Stimulated activated memory B cell treated with anti-CD40 and anti-IgM and Interleukin-4, amounts not matched to agents 10 μg/mL and 1 μg/mL and 100 μg/mL, for 72 hours (primary cell): ENCODE measurements around the gene KRTAP19-1.

Experiments
- ATAC-seq: fragments of 150-1000 bp; cut with Tn5 transposase; 2 replicates; pipeline ENCODE4 v1.10.0; 2021
- H3K27ac Mint-ChIP-seq: one replicate; pipeline ENCODE4 v1.8.0; 2022; ENCODE audit warnings: mild to moderate bottlenecking, mixed read lengths
- H3K27me3 Mint-ChIP-seq: one replicate; pipeline ENCODE4 v1.8.0; 2022; ENCODE audit warnings: mixed read lengths
- H3K36me3 Mint-ChIP-seq: one replicate; pipeline ENCODE4 v1.8.0; 2022; ENCODE audit warnings: mixed read lengths
- H3K4me1 Mint-ChIP-seq: one replicate; pipeline ENCODE4 v1.8.0; 2022; ENCODE audit warnings: mixed read lengths
- H3K4me3 Mint-ChIP-seq: one replicate; pipeline ENCODE4 v1.8.0; 2022; ENCODE audit warnings: mild to moderate bottlenecking, moderate library complexity, mixed read lengths
- H3K9me3 Mint-ChIP-seq: one replicate; pipeline ENCODE4 v1.8.0; 2022; ENCODE audit warnings: mixed read lengths

KRTAP19-1 gene

DNA sequence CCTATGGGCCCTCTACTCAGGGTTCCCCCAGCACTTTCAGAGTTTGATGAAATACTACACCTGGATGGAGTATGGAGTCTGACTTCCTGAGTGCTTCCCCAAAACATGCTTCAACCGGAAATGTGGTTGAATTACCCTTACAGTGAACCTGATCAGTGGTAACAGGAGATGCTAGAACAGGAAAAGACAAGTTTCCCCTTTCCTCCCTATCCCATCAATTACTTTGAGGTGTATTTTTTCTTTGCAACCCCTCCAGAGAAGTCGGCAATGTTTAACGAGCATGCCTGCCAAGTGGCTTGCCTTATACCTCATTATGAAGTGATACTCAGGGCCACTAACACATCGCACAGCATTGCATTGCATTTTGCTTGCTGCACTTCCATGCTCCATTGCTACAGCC, 33.1 kb downstream of the KRTAP19-1 start:
- H3K27me3 Mint-ChIP-seq, result no peaks in the 10 kb centered on the region
- ATAC-seq, result no peak
- H3K36me3 Mint-ChIP-seq, result no peaks in the 10 kb centered on the region
- H3K9me3 Mint-ChIP-seq, result no peaks in the 10 kb centered on the region
- H3K4me1 Mint-ChIP-seq, result no peaks in the 10 kb centered on the region
- H3K4me3 Mint-ChIP-seq, result no peak overlapping the region
- H3K27ac Mint-ChIP-seq, result no peak overlapping the region

DNA sequence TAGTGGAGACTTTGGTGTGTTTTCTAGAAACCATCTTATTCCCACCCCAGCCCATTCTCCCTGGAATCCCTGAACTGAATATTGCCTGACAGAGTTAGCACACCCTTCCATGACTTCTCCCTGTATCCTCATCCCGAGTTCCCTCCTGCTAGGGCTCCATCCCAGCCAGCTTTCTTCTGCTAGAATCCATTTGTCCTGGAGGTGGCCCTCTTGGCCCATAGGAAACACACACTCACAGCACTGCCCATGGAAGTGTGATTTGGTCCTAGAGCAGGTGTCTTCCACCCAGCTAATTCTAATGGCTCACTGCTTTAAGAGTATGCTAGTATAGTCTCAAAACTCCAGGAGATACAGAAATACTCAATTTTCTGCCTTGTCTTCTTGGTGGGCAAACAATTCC, 36.0 kb downstream of the KRTAP19-1 start:
- ATAC-seq, result no peak
- H3K27ac Mint-ChIP-seq, result no peak overlapping the region
- H3K27me3 Mint-ChIP-seq, result no peaks in the 10 kb centered on the region
- H3K4me1 Mint-ChIP-seq, result no peaks in the 10 kb centered on the region
- no peak overlapping the region for H3K4me3 Mint-ChIP-seq
- no peaks in the 10 kb centered on the region for H3K9me3 Mint-ChIP-seq
- H3K36me3 Mint-ChIP-seq, result no peaks in the 10 kb centered on the region

DNA sequence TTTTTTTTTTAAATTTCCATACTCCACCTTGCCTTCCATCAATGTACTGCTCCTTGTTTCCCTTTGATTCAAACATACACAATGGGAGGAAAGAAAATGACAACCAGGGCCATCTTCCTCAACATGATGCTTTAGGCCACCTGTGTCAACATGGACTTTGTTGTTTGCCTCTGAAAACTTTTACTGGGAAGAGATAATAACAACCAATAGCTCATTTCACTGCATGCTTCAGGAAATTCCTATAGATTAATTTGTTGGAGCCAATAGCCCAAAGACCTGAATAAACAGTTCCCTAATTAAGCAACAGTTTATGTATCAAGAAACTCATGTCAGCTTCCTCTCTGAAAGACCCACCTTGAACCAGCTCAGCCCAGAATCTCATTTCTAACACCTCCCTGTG, 36.9 kb downstream of the KRTAP19-1 start:
- no peaks in the 10 kb centered on the region for H3K27me3 Mint-ChIP-seq
- H3K36me3 Mint-ChIP-seq, result no peaks in the 10 kb centered on the region
- no peaks in the 10 kb centered on the region for H3K9me3 Mint-ChIP-seq

DNA sequence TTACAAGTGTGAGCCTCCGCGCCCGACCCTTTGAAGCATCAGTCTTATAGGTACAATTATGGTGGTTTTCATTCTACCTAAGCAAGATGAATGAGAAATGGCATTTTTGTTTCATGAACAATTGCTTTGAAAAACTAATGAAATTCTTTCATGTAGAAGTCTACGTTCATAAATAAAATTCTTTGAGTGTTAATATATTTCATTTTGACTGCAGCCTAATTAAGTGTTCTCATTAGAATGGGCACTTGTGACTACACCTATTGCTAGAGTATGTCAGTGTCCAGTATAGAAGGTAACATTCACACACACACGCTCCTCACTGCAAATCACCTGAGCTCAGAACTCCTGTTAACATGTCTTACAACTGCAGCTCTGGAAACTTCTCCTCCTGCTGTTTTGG, 40.2 kb downstream of the KRTAP19-1 start, which contains the start of gene KRTAP15-1:
TSS of gene KRTAP15-1 (plus strand) at position 301 of the 400 bp plus-strand sequence. CDS start at position 354, 53 bp downstream.
- H3K4me1 Mint-ChIP-seq, result no peaks in the 10 kb centered on the region
- no peak for ATAC-seq
- no peak within 1 kb of the TSS for H3K27ac Mint-ChIP-seq
- H3K4me3 Mint-ChIP-seq, result no peak within 1 kb of the TSS
- no peaks in the 10 kb centered on the region for H3K27me3 Mint-ChIP-seq
- H3K9me3 Mint-ChIP-seq, result peaks cover 3% of the 10 kb centered on the region
- H3K36me3 Mint-ChIP-seq, result no peaks in the 10 kb centered on the region

More for the DNA sequence above, 36.9 kb downstream of the KRTAP19-1 start:
- Mint-ChIP-seq H3K4me3 (no peak overlapping the region), H3K27ac (no peak overlapping the region), H3K4me1 (no peaks in the 10 kb centered on the region)
- no peak for ATAC-seq

GRCh38 chr21:30437010-30437565, 43.1 kb downstream of the KRTAP19-1 start:
- peaks cover 3% of the 10 kb centered on the region for H3K9me3 Mint-ChIP-seq
- no peaks in the 10 kb centered on the region for H3K27me3 Mint-ChIP-seq
- H3K27ac Mint-ChIP-seq, result no peak overlapping the region
- H3K4me1 Mint-ChIP-seq, result no peaks in the 10 kb centered on the region
- no peaks in the 10 kb centered on the region for H3K36me3 Mint-ChIP-seq
- no peak for ATAC-seq
- no peak overlapping the region for H3K4me3 Mint-ChIP-seq

GRCh38 chr21:30434033-30434631, 46.0 kb downstream of the KRTAP19-1 start:
- Mint-ChIP-seq H3K9me3 (peaks cover 3% of the 10 kb centered on the region), H3K27me3 (no peaks in the 10 kb centered on the region), H3K4me1 (no peaks in the 10 kb centered on the region), H3K27ac (no peak overlapping the region), H3K4me3 (no peak overlapping the region), H3K36me3 (no peaks in the 10 kb centered on the region)
- no peak for ATAC-seq

GRCh38 chr21:30430170-30430655, 50.0 kb downstream of the KRTAP19-1 start, which contains the start of gene KRTAP13-4:
KRTAP13-4 (plus strand) TSS chr21:30430220; CDS start chr21:30430276, 56 bp downstream.
- H3K4me3 Mint-ChIP-seq, result no peak within 1 kb of the TSS

More at GRCh38 chr21:30430170-30430655, 50.0 kb downstream of the KRTAP19-1 start, which contains the start of gene KRTAP13-4:
- Mint-ChIP-seq H3K9me3 (no peaks in the 10 kb centered on the region), H3K27me3 (no peaks in the 10 kb centered on the region), H3K27ac (no peak within 1 kb of the TSS), H3K36me3 (no peaks in the 10 kb centered on the region), H3K4me1 (no peaks in the 10 kb centered on the region)
- ATAC-seq, result no peak
